ENCODE results near the gene HDAC4. TPM values are rescaled to one million over a fixed set of nuclear protein-coding genes. Genes with fewer than 3 reads are reported as not detected.

HDAC4 gene
- total and polyA plus RNA-seq, 2 of the 8 experiments (the other 6 are each of a cell fraction or from before 2014, with no cell fraction given): 15.4 to 31.5 TPM

DNA sequence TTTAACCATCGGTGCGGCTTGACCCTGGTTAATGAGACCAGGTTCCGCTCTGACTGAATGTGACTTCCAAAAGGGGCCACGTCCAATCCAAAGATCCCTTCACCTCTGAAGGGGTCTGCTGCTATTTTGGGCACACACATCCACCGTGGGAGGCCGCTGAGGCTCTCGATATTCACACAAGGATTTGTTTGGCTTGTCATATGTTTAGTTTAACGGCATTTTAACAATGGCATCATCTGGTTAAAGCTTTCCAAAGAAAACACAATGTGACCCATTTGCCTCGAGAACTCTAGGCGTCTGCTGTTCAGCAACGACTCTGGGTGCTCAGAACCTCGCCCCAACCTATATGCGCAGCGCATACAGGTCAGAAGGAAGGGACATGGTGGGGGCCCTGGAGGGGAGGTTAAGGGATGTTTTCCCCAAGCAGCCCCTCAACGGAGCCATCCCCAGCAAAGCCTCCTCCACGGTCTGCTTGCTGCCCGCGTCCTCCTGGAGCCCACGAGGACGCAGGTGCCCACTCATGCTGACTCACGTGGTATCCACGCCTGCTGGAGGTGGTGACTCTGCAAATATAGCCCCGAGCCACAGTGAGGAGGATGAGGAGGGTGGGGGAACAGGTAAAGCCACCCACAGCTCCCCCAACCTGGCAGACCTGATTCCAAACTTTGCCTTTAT lies 260.3 kb downstream of the HDAC4 start:
- WGBS, 2 experiments (ENCODE audit: extremely low coverage in 1 of 2, insufficient coverage in 1 of 2, insufficient read length in 1 of 2, insufficient replicate concordance in 2 of 2, low coverage in 1 of 2, low lambda C conversion rate in 2 of 2, missing lambda C conversion rate in 1 of 2): 93% methylated on average over 14 of the region's 23 CpGs; no CpG with 5 or more reads in 1 of the 2 experiments
- no peak overlapping the region for H3K18ac ChIP-seq (ENCODE audit: extremely low read depth, low read length)
- peaks cover 3 to 10% of the 10 kb centered on the region in 2 experiments for H4K20me1 ChIP-seq (replicated peaks in 1 of 2; ENCODE audit: control insufficient read depth in 1 of 2, insufficient read depth in 2 of 2, low read length in 2 of 2)
- H2BK15ac ChIP-seq (ENCODE audit: low read length): no peak overlapping the region
- H2BK20ac ChIP-seq (ENCODE audit: low read length): no peak overlapping the region
- H3K9me3 ChIP-seq (ENCODE audit: insufficient read depth in 2 of 2, low read depth in 1 of 2, low read length in 1 of 2): no peaks in the 10 kb centered on the region
- H3K79me1 ChIP-seq (ENCODE audit: low read depth, low read length): no peaks in the 10 kb centered on the region
- H2BK5ac ChIP-seq (ENCODE audit: low read depth, low read length): no peak overlapping the region
- H3K27ac ChIP-seq (ENCODE audit: low read depth, low read length): no peak overlapping the region
- ChIA-PET CTCF (ENCODE audit: partially characterized antibody) (interaction anchor here (1.0 to 2.3 kb wide), 7 partner anchors 17 to 68 kb away, joined by 3 to 16 read pairs (median 3); no protein-coding TSS in a partner anchor), POLR2A (ENCODE audit: partially characterized antibody) (no interaction called here)
- no peak overlapping the region for H3K9ac ChIP-seq (replicated peaks in 1 of 4; ENCODE audit: extremely low read depth in 1 of 4, low read depth in 3 of 4, low read length in 3 of 4)
- no peak overlapping the region for H3K4me2 ChIP-seq (ENCODE audit: insufficient read depth in 1 of 2, low read depth in 2 of 2, low read length in 2 of 2)
- no peak overlapping the region for H4K8ac ChIP-seq (ENCODE audit: extremely low read depth, insufficient read depth, low read length)
- no peaks in the 10 kb centered on the region for H3K79me2 ChIP-seq (ENCODE audit: control insufficient read depth in 1 of 2, insufficient read depth in 2 of 2, low read length in 2 of 2)
- H3K56ac ChIP-seq (replicated peaks; ENCODE audit: insufficient read length, low read depth, low read length): no peak overlapping the region
- no peak overlapping the region for H2AK5ac ChIP-seq (ENCODE audit: low read depth, low read length)
- H3K4me3 ChIP-seq (ENCODE audit: extremely low read depth in 1 of 4, insufficient read depth in 2 of 4, low read depth in 3 of 4, low read length in 4 of 4): no peak overlapping the region
- no peak overlapping the region for H2AFZ ChIP-seq (ENCODE audit: low read length)
- H3K4me1 ChIP-seq (replicated peaks in 1 of 4; ENCODE audit: control insufficient read depth in 3 of 4, insufficient read depth in 4 of 4, low read length in 3 of 4): no peaks in the 10 kb centered on the region
- H3K23me2 ChIP-seq (ENCODE audit: low read depth, low read length): no peaks in the 10 kb centered on the region
- DNase-seq (ENCODE audit: low read depth in 1 of 2, low spot score in 2 of 2): no peak
- no peak for FAIRE-seq
- no peaks in the 10 kb centered on the region for H3K27me3 ChIP-seq (replicated peaks in 1 of 4; ENCODE audit: control insufficient read depth in 3 of 4, extremely low read depth in 1 of 4, insufficient read depth in 3 of 4, low read length in 3 of 4)
- H2BK12ac ChIP-seq (ENCODE audit: low read depth, low read length): no peak overlapping the region
- peaks cover 0 to 7% (median 4%) of the 10 kb centered on the region in 4 experiments; a peak in 4 of 8 replicates for H3K36me3 ChIP-seq (ENCODE audit: control insufficient read depth in 2 of 4, insufficient read depth in 4 of 4, low read length in 3 of 4)
- no peak overlapping the region for H3K4ac ChIP-seq (replicated peaks; ENCODE audit: insufficient read length, low read depth, low read length)
- H4K91ac ChIP-seq (replicated peaks; ENCODE audit: insufficient read length, low read length): no peak overlapping the region
- H4K5ac ChIP-seq (ENCODE audit: insufficient read length, low read depth, low read length): no peak overlapping the region
- H3K14ac ChIP-seq (ENCODE audit: insufficient read length): no peak overlapping the region
- H3K23ac ChIP-seq (ENCODE audit: insufficient read length): no peak overlapping the region
- no peak overlapping the region for H2BK120ac ChIP-seq (replicated peaks; ENCODE audit: low read depth, low read length)
- TF ChIP-seq YY1 (IDR thresholded peaks at IDR 0.05; ENCODE audit: low read depth, low read length) (no peak), TEAD4 (IDR thresholded peaks at IDR 0.05; ENCODE audit: low read depth, low read length) (no peak), SAP30 (IDR thresholded peaks at IDR 0.05; ENCODE audit: insufficient read depth, insufficient replicate concordance, low read length) (no peak), SP4 (IDR thresholded peaks at IDR 0.05; ENCODE audit: low read length) (no peak), SIN3A (conservative IDR thresholded peaks at IDR 0.05 in 1 of 2, IDR thresholded peaks at IDR 0.05 in 1 of 2; ENCODE audit: low read depth in 1 of 2, low read length in 2 of 2) (no peak), GTF2F1 (IDR thresholded peaks at IDR 0.05; ENCODE audit: borderline replicate concordance, low read depth, low read length) (no peak), HDAC6 (IDR thresholded peaks at IDR 0.05; ENCODE audit: low read depth, low read length) (no peak)
- TF ChIP-seq, protein P1, sequence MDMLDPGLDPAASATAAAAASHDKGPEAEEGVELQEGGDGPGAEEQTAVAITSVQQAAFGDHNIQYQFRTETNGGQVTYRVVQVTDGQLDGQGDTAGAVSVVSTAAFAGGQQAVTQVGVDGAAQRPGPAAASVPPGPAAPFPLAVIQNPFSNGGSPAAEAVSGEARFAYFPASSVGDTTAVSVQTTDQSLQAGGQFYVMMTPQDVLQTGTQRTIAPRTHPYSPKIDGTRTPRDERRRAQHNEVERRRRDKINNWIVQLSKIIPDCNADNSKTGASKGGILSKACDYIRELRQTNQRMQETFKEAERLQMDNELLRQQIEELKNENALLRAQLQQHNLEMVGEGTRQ (IDR thresholded peaks at IDR 0.05; ENCODE audit: low read length): no peak

Measured in H1 (cell line).